GM18505 (cell line): ENCODE data around the gene PIBF1.

Experiments used
- ATAC-seq: cut with Tn5 transposase; IDR thresholded peaks from one replicate; pipeline ENCODE4 v1.9.1; 2021; ENCODE audit not compliant: unreplicated experiment
- POLR2A ChIP-seq: IDR thresholded peaks from 4 replicates; pipeline ENCODE4 v1.6.1; 2011; ENCODE audit warnings: borderline replicate concordance; ENCODE audit not compliant: insufficient read depth, insufficient read length; ENCODE audit errors: extremely low read depth

PIBF1 gene

DNA sequence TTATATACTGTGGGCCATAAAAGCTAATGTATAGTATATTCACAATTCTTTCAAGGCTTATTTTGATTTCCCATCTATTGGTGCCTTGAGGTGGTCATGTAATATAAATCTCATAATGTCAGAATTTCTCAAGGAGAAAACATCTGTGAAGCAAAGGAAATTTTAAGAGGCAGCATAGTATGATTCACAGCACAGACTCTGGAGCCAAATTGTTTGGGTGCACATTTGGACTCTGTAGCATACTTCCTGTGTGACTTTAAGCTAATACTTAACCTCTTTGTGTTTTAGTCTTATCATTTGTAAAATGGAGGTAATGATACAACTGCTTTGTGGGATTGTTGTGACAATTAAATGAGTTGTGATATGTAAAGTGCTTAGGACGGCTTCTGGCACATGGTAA lies 67.6 kb downstream of the PIBF1 start:
- no peak for ATAC-seq
- TF ChIP-seq POLR2A, result no peak

DNA sequence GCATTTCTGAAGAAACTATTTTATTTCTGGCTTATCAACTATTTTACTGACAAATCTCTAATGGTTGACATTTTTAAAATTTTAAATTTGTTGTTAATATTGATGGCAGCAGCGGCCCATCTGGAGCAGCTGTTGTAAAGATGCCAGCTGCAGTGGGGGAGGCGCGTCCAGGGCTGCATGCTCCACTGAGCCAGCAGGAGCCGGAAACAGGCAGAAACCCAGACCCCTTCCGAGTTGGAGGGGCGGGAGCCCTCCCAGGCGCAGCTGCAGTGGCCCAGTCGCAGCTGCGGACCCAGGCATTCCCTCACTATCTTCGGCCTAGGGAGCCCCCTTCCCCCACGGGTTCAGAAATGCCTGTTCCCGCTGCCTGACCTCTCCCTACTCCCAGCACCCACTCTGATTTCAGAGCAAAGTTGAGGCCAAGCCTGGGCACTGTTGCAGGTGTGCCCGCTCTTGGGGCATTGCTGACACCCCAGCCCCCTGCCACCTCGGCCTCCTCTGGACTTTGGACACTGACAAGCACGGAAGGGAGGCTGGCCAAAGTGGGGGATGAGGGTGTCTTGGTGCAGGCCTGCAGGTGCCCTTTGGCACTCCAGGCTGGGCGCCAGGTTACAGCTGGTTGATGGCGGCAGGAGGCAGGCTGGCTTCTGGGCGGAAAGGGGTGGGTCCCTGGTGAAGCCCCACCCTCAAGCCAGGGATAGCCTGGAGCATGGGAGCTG lies 69.2 kb downstream of the PIBF1 start:
- no peak for TF ChIP-seq POLR2A
- no peak for ATAC-seq

DNA sequence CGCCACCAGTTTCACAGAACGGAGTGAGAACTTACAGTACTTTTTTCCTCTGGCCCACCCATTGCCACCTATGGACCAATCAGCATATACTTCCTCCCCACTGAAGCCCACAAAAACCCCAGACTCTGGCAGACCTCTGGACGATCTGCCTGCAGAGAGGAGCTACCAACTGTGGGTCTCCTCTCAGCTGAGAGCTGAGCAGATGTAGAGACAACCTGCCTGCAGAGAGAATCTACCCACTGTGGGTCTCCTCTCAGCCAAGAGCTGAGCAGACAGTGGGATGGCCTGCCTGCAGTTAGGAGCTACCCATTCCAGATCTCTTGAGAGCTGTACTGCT lies 69.7 kb downstream of the PIBF1 start:
- TF ChIP-seq POLR2A, result no peak
- ATAC-seq, result no peak

DNA sequence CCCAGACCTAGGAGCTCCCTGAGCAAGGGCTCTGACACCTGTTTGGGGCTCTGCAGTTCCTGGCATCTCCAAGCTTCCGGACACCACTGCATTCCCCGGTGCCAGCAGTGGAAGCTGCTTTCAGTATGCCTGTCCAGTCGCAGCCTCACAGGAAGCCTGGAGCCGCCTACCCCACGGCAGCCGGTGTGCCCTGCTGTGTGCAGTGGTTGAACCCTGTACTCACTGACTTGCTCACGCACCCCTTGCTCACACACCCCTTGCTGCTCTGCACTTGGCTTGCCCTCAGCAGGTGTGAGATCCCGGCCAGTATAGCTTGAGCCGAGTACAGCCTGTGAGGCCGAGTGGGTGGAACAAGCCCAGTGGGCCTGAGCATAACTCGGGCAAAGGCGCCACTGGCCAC lies 70.3 kb downstream of the PIBF1 start:
- TF ChIP-seq POLR2A, result no peak
- no peak for ATAC-seq

DNA sequence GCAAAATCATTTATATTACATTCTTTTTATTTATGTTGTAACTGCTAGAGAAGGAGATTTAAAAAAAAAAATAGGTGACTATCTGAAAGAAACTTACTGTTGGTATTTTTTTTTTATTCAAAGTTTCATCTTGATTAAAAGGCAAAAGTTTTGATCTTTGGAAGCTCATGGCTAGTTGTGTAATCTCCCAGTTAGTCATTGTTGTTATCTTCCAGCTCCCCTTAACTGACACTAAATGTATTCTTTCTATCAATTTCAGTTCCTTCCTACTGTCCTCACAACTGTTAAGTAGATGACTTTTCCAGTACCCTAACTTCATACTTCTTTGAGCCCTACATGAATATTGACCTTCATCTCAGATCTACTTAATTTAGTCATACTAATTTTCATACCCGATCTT lies 71.1 kb downstream of the PIBF1 start:
- no peak for TF ChIP-seq POLR2A
- ATAC-seq, result no peak

DNA sequence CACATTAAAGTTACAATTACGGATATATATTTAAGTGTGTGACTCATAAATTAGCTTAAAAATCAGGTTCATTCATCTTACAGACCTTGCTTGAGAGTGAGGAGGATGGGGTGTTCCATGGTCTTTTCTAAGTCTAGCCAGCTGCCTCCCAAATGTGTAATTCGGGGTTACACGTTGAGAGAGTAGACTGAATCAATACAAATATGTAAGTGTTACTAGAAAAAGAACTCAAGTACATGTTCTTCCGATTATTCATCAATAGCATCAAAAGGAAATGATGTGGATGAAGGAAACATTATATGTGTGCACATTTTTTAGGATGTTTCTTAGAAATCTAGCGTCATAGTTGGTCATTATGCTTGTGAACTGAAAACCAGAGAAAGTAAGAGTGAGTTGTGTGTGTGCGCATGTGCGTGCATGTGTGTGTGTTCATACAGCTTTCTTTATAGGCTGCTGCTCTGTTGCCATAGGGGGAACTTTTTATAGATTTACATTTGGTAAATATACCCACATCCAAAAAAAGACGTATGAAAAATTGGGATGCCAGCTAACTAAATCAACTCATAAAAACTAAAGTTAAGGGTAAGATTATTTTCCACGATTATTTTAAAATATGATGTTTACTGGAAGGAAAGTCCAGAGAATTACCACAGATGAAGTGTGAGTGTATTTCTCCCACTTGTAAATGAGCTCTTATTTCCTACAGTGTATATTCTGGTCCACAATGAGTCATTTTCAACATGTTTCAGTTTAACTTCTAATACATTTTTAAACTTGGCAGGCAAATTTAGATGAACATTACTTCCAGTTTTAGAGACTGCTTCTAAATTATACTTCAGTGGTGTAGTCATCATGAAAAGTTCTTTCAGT lies 82.4 kb downstream of the PIBF1 start:
- no peak for TF ChIP-seq POLR2A
- ATAC-seq, result peak; percentile 86

DNA sequence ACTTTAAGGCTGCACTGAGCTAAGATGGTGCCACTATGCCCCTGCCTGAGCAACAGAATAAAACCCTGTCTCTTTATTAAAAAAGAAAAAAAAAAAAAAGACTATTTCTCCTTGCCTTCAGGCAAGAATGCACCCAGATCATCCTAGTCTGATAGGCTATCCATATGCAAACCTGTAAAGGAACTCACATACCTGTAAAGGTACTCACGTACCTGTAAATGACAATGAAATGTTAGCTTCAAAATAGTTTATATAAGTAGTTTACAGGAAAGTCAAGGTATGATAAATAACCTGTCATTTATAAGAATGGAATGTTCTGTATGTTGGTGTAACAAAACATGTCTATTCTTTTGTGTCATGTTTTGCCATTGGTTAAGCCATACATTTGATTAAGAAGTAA lies 86.3 kb downstream of the PIBF1 start:
- TF ChIP-seq POLR2A, result no peak
- no peak for ATAC-seq

DNA sequence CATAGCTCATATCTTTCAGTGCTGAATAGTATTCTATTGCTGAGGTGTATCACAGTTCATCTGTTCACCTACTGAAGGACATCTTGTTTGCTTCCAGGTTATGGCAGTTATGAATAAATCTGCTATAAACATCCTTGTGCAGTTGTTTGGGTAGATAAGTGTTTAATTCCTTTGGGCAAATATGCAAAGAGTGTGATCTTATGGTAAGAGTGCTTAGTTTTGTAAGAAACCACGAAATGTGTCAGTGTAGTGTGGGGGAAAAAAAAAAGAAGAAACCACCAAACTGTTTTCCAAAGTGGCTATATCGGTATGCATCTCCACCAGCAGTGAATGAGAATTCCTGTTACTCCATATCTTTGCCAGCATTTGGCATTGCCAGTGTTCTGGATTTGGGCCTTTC lies 93.3 kb downstream of the PIBF1 start:
- no peak for TF ChIP-seq POLR2A
- ATAC-seq, result no peak

DNA sequence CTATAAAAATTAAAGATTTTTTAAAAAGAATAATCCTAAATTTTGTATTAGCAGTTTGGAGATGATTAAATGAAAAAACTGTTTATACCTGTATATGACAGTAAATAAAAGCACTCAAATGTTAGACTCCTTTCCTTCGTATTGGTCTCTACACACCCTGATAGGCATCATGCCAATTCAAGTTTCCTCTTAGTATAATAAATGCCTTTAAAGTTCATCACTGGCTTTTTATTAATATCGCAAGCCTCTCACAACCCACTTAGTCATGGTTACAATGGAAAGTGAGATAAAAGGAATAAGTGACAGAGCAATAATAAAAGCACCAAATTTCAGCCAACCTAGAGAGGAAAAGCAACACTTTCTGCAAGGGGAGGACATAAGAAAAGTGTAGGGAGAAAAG lies 102.2 kb downstream of the PIBF1 start:
- no peak for ATAC-seq
- no peak for TF ChIP-seq POLR2A

DNA sequence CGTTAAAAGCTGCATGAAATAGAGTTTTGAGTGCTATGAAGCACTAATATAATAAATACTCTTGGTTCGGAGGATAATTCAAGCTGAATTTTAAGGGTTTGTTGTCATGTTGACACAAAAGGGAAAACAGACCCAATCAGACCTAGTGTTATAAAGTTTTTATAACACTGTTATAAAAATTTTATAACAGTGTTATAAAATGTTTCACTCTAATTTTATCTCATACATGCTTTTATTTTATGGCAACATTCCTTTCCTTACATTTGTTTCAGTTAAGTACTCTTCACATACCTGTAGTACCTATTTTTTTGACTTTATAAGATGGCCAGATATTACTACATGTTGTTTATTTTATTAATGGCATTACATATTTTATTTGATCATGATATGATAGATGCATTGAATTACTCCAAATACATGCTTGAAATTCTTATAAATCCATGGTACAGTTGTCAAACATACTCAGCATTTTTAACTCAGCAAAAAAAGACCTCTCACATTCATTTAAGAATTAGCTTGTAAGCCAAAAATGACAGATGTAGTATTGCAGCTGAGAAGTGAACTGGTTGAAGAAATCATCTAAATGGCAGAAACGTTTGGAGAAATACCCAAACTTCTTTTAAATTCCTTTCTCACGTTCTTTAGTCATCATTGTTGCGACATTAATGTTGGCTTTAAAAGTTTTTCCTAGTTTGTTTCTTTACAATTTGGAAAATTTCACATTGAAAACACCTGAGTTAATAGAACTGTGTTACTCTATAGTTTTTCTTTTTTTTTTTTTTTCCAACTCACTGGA lies 104.5 kb downstream of the PIBF1 start:
- no peak for TF ChIP-seq POLR2A
- ATAC-seq, result no peak

DNA sequence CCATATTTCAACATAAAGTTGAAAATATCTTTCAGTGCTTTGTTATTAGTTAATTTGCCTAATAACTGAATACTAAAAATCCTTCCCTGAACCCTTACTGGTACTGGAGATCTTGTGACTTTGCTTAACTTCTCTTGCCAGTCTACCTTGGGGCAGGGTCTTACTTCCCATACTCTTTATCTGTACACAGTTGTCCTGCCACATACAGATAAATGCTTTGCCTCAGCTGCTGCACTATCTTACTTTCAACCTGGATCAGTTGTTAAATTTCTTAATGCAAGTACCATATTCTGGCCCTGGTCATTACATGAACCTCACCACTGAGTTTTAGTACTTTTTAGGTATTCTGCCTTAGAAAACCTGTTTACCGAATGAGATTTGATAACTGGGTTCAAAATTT lies 107.6 kb downstream of the PIBF1 start:
- ATAC-seq, result no peak
- TF ChIP-seq POLR2A, result no peak

DNA sequence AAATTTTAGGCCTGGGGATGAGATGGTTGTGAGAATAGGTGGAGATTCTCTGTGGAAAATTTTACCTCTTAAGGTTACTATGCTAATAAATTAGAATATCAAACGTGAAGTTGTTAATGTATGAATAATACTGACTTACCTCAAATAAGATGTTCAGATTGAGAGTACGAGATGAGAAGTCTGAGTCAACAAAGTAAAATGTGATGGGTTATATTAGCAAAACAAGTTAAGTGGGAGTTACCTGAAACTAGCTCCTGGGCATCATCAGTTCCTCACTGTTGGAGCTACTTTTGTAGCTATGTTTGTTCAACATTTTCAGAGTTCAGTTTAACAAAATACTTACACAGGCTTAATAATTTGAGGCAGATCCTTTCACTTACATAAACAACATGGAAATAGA lies 108.6 kb downstream of the PIBF1 start:
- no peak for ATAC-seq
- no peak for TF ChIP-seq POLR2A

DNA sequence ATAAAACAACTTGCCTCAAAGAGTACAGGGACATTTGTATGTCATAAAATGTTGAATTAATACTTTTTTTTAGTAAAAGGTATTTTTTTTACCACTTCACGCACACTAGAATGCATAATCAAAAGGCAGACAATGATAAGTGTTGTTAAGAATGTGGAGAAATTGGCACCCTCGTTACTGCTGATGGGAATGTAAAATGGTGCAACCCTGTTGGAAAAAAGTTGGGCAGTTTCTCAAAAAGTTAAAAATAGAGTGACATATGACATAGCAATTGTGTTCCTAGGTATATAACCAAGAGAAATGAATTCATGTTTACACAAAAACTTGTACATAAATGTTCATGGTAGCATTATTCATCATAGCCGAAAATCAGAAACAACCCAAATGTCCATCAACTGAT lies 109.5 kb downstream of the PIBF1 start:
- ATAC-seq, result no peak
- TF ChIP-seq POLR2A, result no peak
